HepG2 (cell line): Measurements from ENCODE around the gene U2SURP. TPM values are rescaled to one million over a fixed set of nuclear protein-coding genes. Genes with fewer than 3 reads are reported as not detected.
A peak's percentile ranks its signal among the peaks of the same experiment; 100 is the strongest.

Experiments used
- ATAC-seq: fragments of 200-7000 bp; cut with Tn5 transposase; 3 replicates; pipeline ENCODE4 v1.9.1; 2020; ENCODE audit warnings: mild to moderate bottlenecking, moderate library complexity
- BruUV-seq: library from RNA; stranded (reverse); fragments of 400-500 nt; replicated peaks from 2 replicates; lab custom pipeline; 2021; lab: Mats Ljungman, UMichigan
- CTCF ChIA-PET: fragments of 300-600 bp; formaldehyde crosslinking; extraction: SDS; loops from one replicate; lab custom pipeline; 2021; ENCODE audit warnings: low total read pairs, inconsistent platforms, low intra/inter-chr PET ratio; lab: Yijun Ruan, JAX
- POLR2A ChIA-PET: fragments of 350-600 bp; sonication (Branson Sonifier 250); formaldehyde crosslinking; loops from one replicate; lab custom pipeline; 2020; ENCODE audit warnings: antibody characterized with exemption, inconsistent platforms; lab: Yijun Ruan, JAX
- DNase-seq: peaks from one replicate; pipeline ENCODE4 v3.0.0-alpha.2; 2015; ENCODE audit warnings: low spot score
- FAIRE-seq: peaks from 3 replicates; lab custom pipeline; 2011; peaks lifted over from hg19 to GRCh38; lab: Jason Lieb, UNC
- H2AFZ ChIP-seq: one replicate; pipeline ENCODE4 v1.6.1; 2011; ENCODE audit warnings: low read length, inconsistent platforms
- H3K27ac ChIP-seq: fragments of 300-600 bp; 3 replicates; pipeline ENCODE4 v1.8.0; 2011; ENCODE audit warnings: mixed run types, mild to moderate bottlenecking, mixed read lengths, low read length, inconsistent platforms; ENCODE audit not compliant: insufficient read depth; ENCODE audit errors: extremely low read length
- H3K27me3 ChIP-seq, 2 experiments: fragments of 200-600 bp in 1 of 2; 2 replicates in 1 of 2; 3 replicates in 1 of 2; pipeline versions ENCODE4 v1.6.0 to v1.8.0; 2011; ENCODE audit warnings: low read length in 2 of 2, mild to moderate bottlenecking in 2 of 2, moderate library complexity in 2 of 2, inconsistent platforms in 1 of 2; ENCODE audit not compliant: insufficient read depth in 2 of 2, control insufficient read depth in 1 of 2
- H3K36me3 ChIP-seq, 2 experiments: fragments of 200-600 bp in 1 of 2; replicated peaks in 1 of 2; 2 replicates in 1 of 2; 3 replicates in 1 of 2; pipeline versions ENCODE4 v1.5.1 to v1.8.0; 2011; ENCODE audit warnings: low read length in 2 of 2, inconsistent platforms in 1 of 2; ENCODE audit not compliant: insufficient read depth in 2 of 2, control insufficient read depth in 1 of 2
- H3K4me1 ChIP-seq: 2 replicates; pipeline ENCODE4 v1.5.1; 2012; ENCODE audit warnings: low read length, inconsistent platforms; ENCODE audit not compliant: insufficient read depth
- H3K4me2 ChIP-seq: 2 replicates; pipeline ENCODE4 v1.6.0; 2011; ENCODE audit warnings: low read depth, low read length, inconsistent platforms
- H3K4me3 ChIP-seq, 3 experiments: fragments of 200-600 bp in 1 of 3; sonication (generic), shearing (Covaris generic) in 1 of 3; replicated peaks in 1 of 3; 2 replicates each; pipeline ENCODE4 v1.5.1; 2011 to 2016; ENCODE audit warnings: low read length in 3 of 3, inconsistent platforms in 2 of 3, low read depth in 2 of 3, mild to moderate bottlenecking in 2 of 3, control low read depth in 1 of 3, mixed read lengths in 1 of 3; ENCODE audit not compliant: insufficient read depth in 1 of 3
- H3K79me2 ChIP-seq: one replicate; pipeline ENCODE4 v1.6.1; 2011; ENCODE audit warnings: low read length, inconsistent platforms; ENCODE audit not compliant: insufficient read depth
- H3K9ac ChIP-seq: 2 replicates; pipeline ENCODE4 v1.6.0; 2011; ENCODE audit warnings: mild to moderate bottlenecking, low read depth, low read length, inconsistent platforms; ENCODE audit not compliant: insufficient read depth
- H3K9me3 ChIP-seq: 2 replicates; pipeline ENCODE4 v1.5.1; 2012; ENCODE audit warnings: mild to moderate bottlenecking, low read length
- H4K20me1 ChIP-seq: 2 replicates; pipeline ENCODE4 v1.6.0; 2011; ENCODE audit warnings: inconsistent platforms, mild to moderate bottlenecking, low read length, moderate library complexity; ENCODE audit not compliant: insufficient read depth
- ZBTB38 ChIP-seq: sonication (generic); formaldehyde crosslinking; IDR thresholded peaks from 2 replicates; pipeline ENCODE4 v1.5.1; 2020; ENCODE audit warnings: mild to moderate bottlenecking, missing genetic modification reagents
- ZMYM3 ChIP-seq: sonication (generic); formaldehyde crosslinking; IDR thresholded peaks from 2 replicates; pipeline ENCODE4 v1.5.1; 2020; ENCODE audit warnings: mild to moderate bottlenecking, missing genetic modification reagents
- ZNF687 ChIP-seq: sonication (generic); formaldehyde crosslinking; IDR thresholded peaks from 2 replicates; pipeline ENCODE4 v1.5.1; 2020; ENCODE audit warnings: mild to moderate bottlenecking, missing genetic modification reagents, moderate library complexity
- ZNF83 ChIP-seq: sonication (generic); formaldehyde crosslinking; IDR thresholded peaks from 2 replicates; pipeline ENCODE4 v1.4.0; 2020; ENCODE audit warnings: missing genetic modification reagents, mild to moderate bottlenecking, borderline replicate concordance
- WGBS: methylation state at CpG from one replicate; pipeline ENCODE4 v1.1.6; 2017; ENCODE audit warnings: low lambda C conversion rate; 5-methylcytosine and 5-hydroxymethylcytosine counted together
- in situ Hi-C: cut with HindIII; loops from 2 replicates; pipeline ENCODE4 v1.10.0; 2017; ENCODE audit warnings: low pct_unique_long_range_greater_than_20kb; ENCODE audit not compliant: extremely low pct_ligation_motif_present
- intact Hi-C: fragments of 100-400 bp; cut with micrococcal nuclease; formaldehyde crosslinking; loops from one replicate; pipeline ENCODE4 v1.10.0; 2022; ENCODE audit not compliant: unreplicated experiment
- polyA plus RNA-seq, 8 experiments: library from polyadenylated mRNA; depleted of rRNA in 3 of 8; stranded (reverse) in 7 of 8; unstranded in 1 of 8; fragments of >200 nt; fragmentation: Illumina TruSeq in 4 of 8; extraction: Trizol in 4 of 8; gene quantifications; 2 replicates each; pipeline versions ENCODE4 v1.2.1 to v1.2.3, GENCODE V29; 2011 to 2016; ENCODE audit warnings: low read depth in 4 of 8, missing spikeins in 1 of 8, mixed read lengths in 1 of 8; ENCODE audit not compliant: insufficient read depth in 1 of 8
- total RNA-seq, 5 experiments: library from RNA; depleted of rRNA; stranded (reverse); fragments of >200 nt; fragmentation: Illumina TruSeq; extraction: Trizol; gene quantifications; 2 replicates each; pipeline ENCODE4 v1.2.3, GENCODE V29; 2016; ENCODE audit warnings: low read depth in 1 of 5
- TF ChIP-seq, protein P1 (sequence below): IDR thresholded peaks from 2 replicates; pipeline ENCODE4 v1.6.1; 2016; ENCODE audit warnings: control low read depth

Gene U2SURP
- total and polyA plus RNA-seq, 2 of the 13 experiments (the other 11 are each of a cell fraction or from before 2014, with no cell fraction given) = 55.9 to 173 TPM

DNA sequence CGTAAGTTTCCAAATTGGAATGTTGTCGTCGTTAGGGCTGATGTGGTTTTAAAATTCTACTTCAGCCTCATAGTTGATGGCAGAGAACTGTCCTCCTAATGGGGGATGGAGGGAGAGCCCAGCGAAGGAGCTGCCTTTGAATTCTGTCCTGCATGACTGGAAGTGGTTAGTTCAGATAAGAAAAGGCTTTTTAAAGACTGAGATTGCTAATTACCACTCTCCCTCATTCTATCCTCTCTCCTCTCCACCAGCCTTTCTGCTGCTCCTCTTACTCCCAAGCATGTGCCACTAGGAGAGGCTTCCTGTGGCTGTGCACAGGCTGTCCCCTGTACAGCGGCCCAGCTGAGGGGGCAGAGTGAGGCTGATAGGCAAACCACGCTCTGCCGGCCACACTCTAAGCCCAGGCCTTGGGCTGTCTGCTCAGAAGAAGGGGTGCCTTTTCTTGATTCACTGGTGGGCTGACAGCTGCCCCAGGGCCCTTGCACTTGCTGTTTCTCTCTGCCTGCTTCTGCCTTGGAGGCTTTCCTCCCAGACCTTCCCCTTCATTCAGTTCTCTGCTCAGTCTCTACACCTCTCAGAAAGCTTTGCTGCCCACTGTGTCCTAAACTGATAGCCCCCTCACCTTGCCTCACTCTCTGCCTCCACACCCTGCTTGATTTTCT, 29.1 kb upstream of the U2SURP start:
- Histone ChIP-seq H3K4me2 (no peak overlapping the region), H3K9me3 (no peaks in the 10 kb centered on the region), H2AFZ (no peak overlapping the region), H3K27ac (no peak overlapping the region), H3K4me1 (peaks cover 42% of the 10 kb centered on the region), H4K20me1 (no peaks in the 10 kb centered on the region), H3K36me3 (no peaks in the 10 kb centered on the region), H3K9ac (no peak overlapping the region), H3K4me3 (no peak overlapping the region), H3K79me2 (no peaks in the 10 kb centered on the region), H3K27me3 (peaks cover 1 to 15% of the 10 kb centered on the region in 2 experiments; a peak in 3 of 5 replicates)
- BruUV-seq = no TSS peak
- CTCF ChIA-PET = no interaction called here
- intact Hi-C loops (no loop called here), in situ Hi-C loops (no loop called here)
- POLR2A ChIA-PET = no interaction called here
- 0 out of 2 replicates have a peak, but pooled peaks have one; percentile 21 for TF ChIP-seq ZMYM3
- TF ChIP-seq ZBTB38 (CRISPR knock-in tag) = no peak
- TF ChIP-seq ZNF83 (CRISPR knock-in tag) = no peak
- 46% methylated on average over 7 of the region's 7 CpGs for WGBS
- FAIRE-seq = no peak
- DNase-seq = no peak
- ATAC-seq = no peak

DNA sequence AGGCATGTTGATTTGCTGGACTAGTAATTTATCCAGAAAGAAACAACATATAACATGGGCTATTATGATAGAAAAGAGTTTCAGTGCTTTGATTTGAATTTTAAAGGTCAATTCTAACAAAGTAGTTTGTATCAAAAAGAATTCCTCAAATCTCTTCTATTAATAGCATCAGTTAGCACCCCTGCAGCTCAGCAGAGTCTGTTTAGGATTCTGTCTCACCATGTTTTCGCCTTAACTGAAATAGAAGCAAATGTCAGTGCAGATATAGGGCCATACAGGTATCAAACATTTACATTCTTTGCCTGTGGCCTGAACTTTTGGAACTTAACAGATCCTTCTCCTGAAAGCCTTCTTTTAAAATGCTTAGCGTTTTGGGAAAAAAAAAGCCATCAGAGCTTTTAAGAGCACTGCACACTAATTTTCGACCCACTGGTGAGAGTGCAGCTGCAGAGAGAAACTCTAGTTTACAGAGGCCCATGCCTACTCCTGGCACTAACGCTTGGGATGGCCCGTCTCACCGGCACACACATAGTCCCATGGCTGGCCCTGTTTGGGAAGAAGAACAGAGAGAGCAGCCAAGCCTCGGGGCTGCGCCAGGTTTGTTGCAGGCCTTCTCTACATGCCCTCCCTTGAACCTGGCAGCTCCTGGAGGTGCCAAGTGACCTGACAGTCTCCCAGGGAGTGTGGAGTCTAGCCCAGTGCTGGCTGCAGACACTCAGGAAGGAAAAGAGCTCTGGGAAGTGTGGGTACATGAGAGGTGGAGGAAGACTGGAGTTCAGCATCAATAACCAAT, 28.0 kb upstream of the U2SURP start:
- Histone ChIP-seq H2AFZ (no peak overlapping the region), H3K4me3 (no peak overlapping the region), H3K4me2 (no peak overlapping the region), H3K4me1 (peaks cover 44% of the 10 kb centered on the region), H3K27me3 (peaks cover 1 to 15% of the 10 kb centered on the region in 2 experiments; a peak in 3 of 5 replicates), H3K79me2 (no peaks in the 10 kb centered on the region), H4K20me1 (no peaks in the 10 kb centered on the region), H3K9ac (no peak overlapping the region), H3K27ac (no peak overlapping the region), H3K36me3 (no peaks in the 10 kb centered on the region), H3K9me3 (no peaks in the 10 kb centered on the region)
- intact Hi-C loops (no loop called here), in situ Hi-C loops (no loop called here)
- ChIA-PET CTCF (no interaction called here), POLR2A (interaction anchor here (1.5 kb wide), 1 partner anchor 28 kb away, joined by 4 read pairs; the partner anchor contains the start of gene U2SURP)
- FAIRE-seq (no peak), ATAC-seq (peak; percentile 14; the same call in 1 of the 3 replicates), DNase-seq (no peak)
- TF ChIP-seq, protein P1, sequence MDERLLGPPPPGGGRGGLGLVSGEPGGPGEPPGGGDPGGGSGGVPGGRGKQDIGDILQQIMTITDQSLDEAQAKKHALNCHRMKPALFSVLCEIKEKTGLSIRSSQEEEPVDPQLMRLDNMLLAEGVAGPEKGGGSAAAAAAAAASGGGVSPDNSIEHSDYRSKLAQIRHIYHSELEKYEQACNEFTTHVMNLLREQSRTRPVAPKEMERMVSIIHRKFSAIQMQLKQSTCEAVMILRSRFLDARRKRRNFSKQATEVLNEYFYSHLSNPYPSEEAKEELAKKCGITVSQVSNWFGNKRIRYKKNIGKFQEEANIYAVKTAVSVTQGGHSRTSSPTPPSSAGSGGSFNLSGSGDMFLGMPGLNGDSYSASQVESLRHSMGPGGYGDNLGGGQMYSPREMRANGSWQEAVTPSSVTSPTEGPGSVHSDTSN (CRISPR knock-in tag) = no peak
- peak; percentile 27; the same call in 1 of the 2 replicates for TF ChIP-seq ZNF687 (CRISPR knock-in tag)
- 12% methylated on average over 4 of the region's 8 CpGs for WGBS
- no TSS peak for BruUV-seq
